GM18907 (cell line): ENCODE data around the gene ACP3.

Source experiments
- ATAC-seq: cut with Tn5 transposase; IDR thresholded peaks from one replicate; pipeline ENCODE4 v1.9.1; 2021; ENCODE audit warnings: mild to moderate bottlenecking, moderate library complexity; ENCODE audit not compliant: unreplicated experiment

Gene ACP3

DNA sequence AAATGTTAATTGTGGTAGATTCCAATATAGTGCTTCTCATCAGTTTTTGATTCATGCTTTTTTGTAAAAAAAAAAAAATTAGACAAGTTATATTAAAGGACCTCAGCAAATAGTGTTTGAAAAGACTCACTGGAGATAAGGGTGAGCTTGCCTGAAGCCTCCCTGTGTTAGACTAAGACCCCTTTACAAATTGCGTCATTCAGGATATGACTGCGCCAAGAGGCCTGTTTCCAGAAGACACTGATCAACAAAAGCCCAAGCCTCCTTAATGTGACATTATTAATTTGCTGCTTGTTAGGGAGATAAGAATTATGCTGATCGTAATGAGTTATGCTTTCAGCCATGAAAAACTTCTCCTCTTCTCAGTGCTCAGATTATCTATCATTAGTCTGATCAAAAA is 87.1 kb downstream of the ACP3 start:
- ATAC-seq, result no peak

DNA sequence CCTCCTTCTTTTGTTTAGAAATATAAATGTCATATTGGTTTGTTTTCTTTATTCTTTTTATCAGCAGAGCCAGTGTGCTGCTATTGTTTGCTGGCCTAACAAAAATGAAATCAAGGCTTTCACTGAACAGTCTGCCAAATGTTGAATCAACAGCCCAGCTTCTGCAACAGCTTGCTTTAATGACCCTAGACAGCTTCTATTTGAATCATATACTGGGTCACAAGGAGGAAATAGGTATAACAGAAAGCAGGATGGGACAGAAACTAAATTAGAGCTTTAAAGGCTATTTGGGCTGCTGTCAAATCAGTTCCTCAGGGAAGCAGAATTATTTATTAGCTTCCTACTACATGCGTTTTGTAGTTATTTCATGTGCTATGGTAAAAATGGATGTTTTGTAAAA is 88.0 kb downstream of the ACP3 start:
- ATAC-seq, result no peak

- no peak for ATAC-seq
Measured at GRCh38 chr3:132405609-132406299, 88.5 kb downstream of the ACP3 start.

- no peak for ATAC-seq
Measured at GRCh38 chr3:132406587-132406986, 89.4 kb downstream of the ACP3 start.

- no peak for ATAC-seq
Measured at GRCh38 chr3:132407025-132407424, 89.8 kb downstream of the ACP3 start.
